B cell (primary cell): ENCODE results near the gene TEPSIN.

Experiments used
- CTCF ChIP-seq: fragments of 200-600 bp; IDR thresholded peaks from one replicate; pipeline ENCODE4 v1.8.0; 2022; ENCODE audit warnings: antibody characterized with exemption, mild to moderate bottlenecking
- EZH2 ChIP-seq: IDR thresholded peaks from 2 replicates; pipeline ENCODE4 v1.6.1; 2012; ENCODE audit warnings: borderline replicate concordance, low read depth, mild to moderate bottlenecking, moderate library complexity, low read length; ENCODE audit not compliant: insufficient read depth, poor library complexity, severe bottlenecking

- TF ChIP-seq CTCF (no peak), EZH2 (no peak)
Observed at GRCh38 chr17:81223762-81224130, 15.1 kb downstream of the TEPSIN start.
